HL-60/S4 treated with phorbol 12-myristate 13-acetate at 8.2 ng/mL for 4 days and 3 days (cell line): ENCODE data around the gene NMT1.

ENCODE experiments used
- in situ Hi-C: fragments of 300-500 bp; cut with MboI; formaldehyde crosslinking; loops from 2 replicates; pipeline ENCODE4 v1.15.0; 2022; ENCODE audit warnings: low sequenced_read_pairs

The NMT1 gene

DNA sequence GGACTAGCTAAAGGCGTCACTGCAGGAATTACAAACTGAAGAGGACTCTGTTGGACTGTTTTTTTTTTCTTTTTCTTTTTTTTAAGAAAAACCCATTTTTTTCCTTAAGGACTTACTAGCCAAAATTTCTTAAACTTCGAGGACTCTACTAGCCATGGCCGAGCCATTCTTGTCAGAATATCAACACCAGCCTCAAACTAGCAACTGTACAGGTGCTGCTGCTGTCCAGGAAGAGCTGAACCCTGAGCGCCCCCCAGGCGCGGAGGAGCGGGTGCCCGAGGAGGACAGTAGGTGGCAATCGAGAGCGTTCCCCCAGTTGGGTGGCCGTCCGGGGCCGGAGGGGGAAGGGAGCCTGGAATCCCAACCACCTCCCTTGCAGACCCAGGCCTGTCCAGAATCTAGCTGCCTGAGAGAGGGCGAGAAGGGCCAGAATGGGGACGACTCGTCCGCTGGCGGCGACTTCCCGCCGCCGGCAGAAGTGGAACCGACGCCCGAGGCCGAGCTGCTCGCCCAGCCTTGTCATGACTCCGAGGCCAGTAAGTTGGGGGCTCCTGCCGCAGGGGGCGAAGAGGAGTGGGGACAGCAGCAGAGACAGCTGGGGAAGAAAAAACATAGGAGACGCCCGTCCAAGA lies 88.0 kb downstream of the NMT1 start:
- in situ Hi-C loops = no loop called here

DNA sequence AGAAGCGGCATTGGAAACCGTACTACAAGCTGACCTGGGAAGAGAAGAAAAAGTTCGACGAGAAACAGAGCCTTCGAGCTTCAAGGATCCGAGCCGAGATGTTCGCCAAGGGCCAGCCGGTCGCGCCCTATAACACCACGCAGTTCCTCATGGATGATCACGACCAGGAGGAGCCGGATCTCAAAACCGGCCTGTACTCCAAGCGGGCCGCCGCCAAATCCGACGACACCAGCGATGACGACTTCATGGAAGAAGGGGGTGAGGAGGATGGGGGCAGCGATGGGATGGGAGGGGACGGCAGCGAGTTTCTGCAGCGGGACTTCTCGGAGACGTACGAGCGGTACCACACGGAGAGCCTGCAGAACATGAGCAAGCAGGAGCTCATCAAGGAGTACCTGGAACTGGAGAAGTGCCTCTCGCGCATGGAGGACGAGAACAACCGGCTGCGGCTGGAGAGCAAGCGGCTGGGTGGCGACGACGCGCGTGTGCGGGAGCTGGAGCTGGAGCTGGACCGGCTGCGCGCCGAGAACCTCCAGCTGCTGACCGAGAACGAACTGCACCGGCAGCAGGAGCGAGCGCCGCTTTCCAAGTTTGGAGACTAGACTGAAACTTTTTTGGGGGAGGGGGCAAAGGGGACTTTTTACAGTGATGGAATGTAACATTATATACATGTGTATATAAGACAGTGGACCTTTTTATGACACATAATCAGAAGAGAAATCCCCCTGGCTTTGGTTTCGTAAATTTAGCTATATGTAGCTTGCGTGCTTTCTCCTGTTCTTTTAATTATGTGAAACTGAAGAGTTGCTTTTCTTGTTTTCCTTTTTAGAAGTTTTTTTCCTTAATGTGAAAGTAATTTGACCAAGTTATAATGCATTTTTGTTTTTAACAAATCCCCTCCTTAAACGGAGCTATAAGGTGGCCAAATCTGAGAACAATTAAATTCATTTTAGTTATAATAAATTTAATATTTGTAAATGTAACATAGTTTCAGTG lies 88.8 kb downstream of the NMT1 start:
- in situ Hi-C loops = no loop called here

DNA sequence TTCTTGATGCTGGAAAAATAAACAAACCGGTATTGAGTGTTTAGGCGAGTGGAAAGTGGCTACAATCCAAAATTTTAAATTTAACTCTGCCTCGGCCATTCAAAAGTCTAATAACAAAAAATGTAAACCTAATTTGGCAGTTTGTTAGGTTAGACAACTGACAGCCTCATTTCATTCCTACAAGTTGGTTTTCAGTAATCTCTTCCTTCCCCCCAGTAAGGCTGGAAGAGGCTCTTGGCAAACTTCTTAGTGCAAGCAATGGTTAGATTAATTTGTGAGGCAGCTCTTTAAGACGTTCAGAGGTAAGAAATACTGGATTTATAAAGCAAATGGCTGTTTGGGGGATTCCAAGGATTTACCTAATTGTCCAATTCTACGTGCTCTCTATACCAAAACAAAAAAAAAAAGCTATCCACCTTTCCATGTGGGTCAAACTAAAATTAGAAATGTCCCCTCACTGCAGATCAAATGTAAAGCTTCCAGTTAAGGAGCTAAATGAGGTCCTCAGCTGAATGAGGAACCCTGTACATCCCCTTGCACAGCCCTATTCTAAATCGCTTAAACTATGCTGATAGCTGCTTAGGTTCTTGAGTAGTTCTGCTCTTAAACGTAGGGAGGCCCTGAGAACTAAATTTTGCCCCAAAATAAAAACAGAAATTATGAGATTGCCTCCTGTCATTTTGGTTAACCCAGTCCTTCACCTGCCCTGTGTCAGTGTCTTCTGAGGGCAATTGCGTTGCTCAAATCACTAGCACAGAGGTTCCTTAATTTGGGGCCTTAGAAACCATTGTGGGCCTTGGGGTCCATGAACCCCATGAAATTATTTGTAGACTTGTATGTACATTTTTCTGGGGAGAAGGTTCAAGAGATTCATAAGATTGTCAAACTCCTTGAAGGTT lies 90.0 kb downstream of the NMT1 start:
- in situ Hi-C loops = no loop called here

DNA sequence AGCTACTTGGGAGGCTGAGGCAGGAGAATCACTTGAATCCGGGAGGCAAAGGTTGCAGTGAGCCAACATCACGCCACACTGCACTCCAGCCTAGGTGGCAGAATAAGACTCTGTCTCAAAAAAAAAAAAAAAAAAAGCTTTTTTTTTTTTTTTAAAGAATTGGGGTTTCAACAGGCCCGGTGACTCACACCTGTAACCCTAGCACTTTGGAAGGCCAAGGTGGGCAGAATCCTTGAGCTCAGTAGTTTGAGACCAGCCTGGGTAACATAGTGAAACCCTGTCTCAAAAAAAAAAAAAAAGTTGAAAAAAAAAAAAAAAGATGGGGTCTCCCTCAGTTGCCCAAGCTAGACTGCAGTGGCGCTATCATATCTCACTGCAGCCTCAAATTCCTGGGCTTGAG lies 93.9 kb downstream of the NMT1 start:
- in situ Hi-C loops = no loop called here

DNA sequence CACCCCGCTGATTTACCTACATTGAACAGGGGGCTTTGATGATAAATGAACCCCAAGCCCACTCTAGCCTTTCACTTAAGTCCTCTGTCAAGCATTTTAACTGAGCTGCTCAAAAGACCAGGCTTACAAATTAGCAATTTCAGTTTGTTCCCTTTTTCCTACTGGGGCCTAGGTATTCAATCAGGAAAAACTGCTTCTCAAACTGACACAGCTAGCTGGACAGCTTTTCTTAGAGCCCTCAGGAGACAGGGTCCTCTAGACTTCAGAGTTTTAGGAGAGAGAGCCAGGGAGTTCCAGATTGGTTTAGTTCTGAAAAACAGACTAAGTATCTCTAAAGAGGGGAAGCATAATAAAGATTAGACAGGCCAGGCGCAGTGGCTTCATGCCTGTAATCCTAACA lies 94.4 kb downstream of the NMT1 start:
- in situ Hi-C loops = no loop called here

DNA sequence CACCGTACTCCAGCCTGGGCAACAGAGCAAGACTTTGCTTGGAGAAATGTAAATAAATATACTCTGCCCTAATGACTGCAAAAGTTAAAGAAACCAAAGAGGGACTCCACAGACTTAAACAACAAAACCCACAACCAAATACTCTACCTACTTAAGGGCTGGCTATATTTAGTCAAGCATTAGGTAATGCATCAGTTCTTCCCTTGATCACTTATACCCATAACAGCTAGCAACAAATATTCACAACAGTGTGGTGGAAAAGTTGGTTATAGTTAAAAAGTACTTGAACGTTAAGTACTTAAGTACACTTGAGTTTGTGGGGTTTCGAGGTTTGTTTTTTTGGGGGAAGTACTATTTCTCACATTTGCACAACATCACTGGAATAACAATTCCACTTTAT lies 95.1 kb downstream of the NMT1 start:
- in situ Hi-C loops = no loop called here
